ENCODE measurements around the gene VAX1. TPM values are rescaled to one million over a fixed set of nuclear protein-coding genes. Genes with fewer than 3 reads are reported as not detected.
A peak's percentile ranks its signal among the peaks of the same experiment; 100 is the strongest.

Gene VAX1
- total RNA-seq, 1 experiment from 2014 or later: not detected

DNA sequence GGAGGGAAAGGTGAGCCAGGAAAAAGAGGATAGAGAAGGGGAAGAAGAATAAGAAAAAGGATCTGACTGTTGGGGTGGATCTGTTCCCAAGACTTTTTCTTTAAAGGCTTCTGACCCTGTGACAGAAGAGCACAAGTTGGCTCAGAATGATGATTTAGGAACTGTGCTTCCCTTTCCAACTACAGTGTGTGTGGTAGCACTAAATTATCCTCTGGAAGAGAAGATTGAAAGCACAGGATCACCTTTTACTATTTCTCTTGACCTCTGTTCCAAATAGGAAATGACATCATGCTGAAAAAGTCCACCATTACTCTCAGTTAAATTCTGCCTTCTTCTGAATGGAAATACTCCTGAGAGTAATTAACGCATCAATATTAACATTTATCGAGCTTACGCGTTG is 47.2 kb downstream of the VAX1 start (continued):
- no peak for TF ChIP-seq REST (IDR thresholded peaks at IDR 0.05; ENCODE audit: low read depth)
- no peak for TF ChIP-seq CTCF (IDR thresholded peaks at IDR 0.05 in 2 of 3, conservative IDR thresholded peaks at IDR 0.05 in 1 of 3; ENCODE audit: borderline replicate concordance in 1 of 3, insufficient read depth in 1 of 3, low read depth in 2 of 3, low read length in 2 of 3)
- no peak for TF ChIP-seq ZNF274 (IDR thresholded peaks at IDR 0.05; ENCODE audit: low read depth, low read length)
- TF ChIP-seq ZFX (IDR thresholded peaks at IDR 0.05): no peak

DNA sequence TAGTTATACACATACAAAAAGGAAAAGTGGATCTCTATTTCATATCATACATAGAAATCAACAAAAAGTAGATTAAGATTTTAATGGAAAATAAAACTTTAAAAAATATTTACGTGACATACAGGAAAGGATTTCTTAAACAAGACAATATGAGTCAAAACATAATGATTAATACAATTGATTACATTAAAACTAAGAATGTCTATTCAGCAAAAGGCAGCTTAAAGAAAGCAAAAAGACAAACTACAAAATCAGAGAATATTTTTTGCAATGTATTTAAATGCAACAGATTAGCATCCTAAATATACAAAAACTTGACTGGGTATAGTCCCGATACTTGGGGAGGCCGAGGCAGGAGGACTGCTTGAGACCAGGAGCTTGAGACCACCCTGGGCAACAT is 50.5 kb downstream of the VAX1 start:
- Histone ChIP-seq H3K4me1 (ENCODE audit: control insufficient read depth in 1 of 2, insufficient read depth in 2 of 2, low read length in 2 of 2) (peaks cover 3 to 13% of the 10 kb centered on the region in 2 experiments; a peak in 2 of 4 replicates), H3K9me3 (ENCODE audit: control insufficient read depth in 1 of 2, insufficient read depth in 1 of 2, low read depth in 1 of 2, low read length in 2 of 2) (no peaks in the 10 kb centered on the region), H3K27ac (ENCODE audit: low read depth, low read length) (no peak overlapping the region), H3K4me2 (ENCODE audit: low read length) (no peak overlapping the region), H3K27me3 (ENCODE audit: insufficient read depth, low read length) (no peaks in the 10 kb centered on the region), H3K9me2 (ENCODE audit: insufficient read depth) (no peaks in the 10 kb centered on the region), H3K79me2 (ENCODE audit: insufficient read depth, low read length) (no peaks in the 10 kb centered on the region), H4K20me1 (ENCODE audit: insufficient read depth) (no peaks in the 10 kb centered on the region), H3K36me3 (ENCODE audit: control insufficient read depth in 1 of 2, insufficient read depth in 2 of 2, low read length in 2 of 2) (no peaks in the 10 kb centered on the region), H3K4me3 (replicated peaks in 1 of 2; ENCODE audit: low read depth in 1 of 2, low read length in 2 of 2) (no peak overlapping the region), H3K9ac (ENCODE audit: low read length) (no peak overlapping the region), H2AFZ (ENCODE audit: low read depth, low read length, poor library complexity, severe bottlenecking) (peak overlapping the region; percentile 28)
- intact Hi-C loops (cut with micrococcal nuclease): no loop called here
- ATAC-seq (no peak), DNase-seq (ENCODE audit: low read depth, low spot score) (no peak)
- RAD21 ChIA-PET (ENCODE audit: low non-redundant PET in 1 of 2, low total read pairs in 2 of 2, uncharacterized antibody in 2 of 2, unreplicated experiment in 2 of 2): no interaction called here
- CTCF ChIA-PET: no interaction called here
- BruUV-seq (replicated peaks): no TSS peak
- POLR2A ChIA-PET: no interaction called here
- TF ChIP-seq YY1 (IDR thresholded peaks at IDR 0.05; ENCODE audit: extremely low read depth, insufficient replicate concordance, low read depth, low read length) (no peak), REST (IDR thresholded peaks at IDR 0.05; ENCODE audit: low read depth) (no peak), ZFX (IDR thresholded peaks at IDR 0.05) (no peak), CTCF (IDR thresholded peaks at IDR 0.05 in 2 of 3, conservative IDR thresholded peaks at IDR 0.05 in 1 of 3; ENCODE audit: borderline replicate concordance in 1 of 3, insufficient read depth in 1 of 3, low read depth in 2 of 3, low read length in 2 of 3) (no peak), TCF7L2 (IDR thresholded peaks at IDR 0.05; ENCODE audit: borderline replicate concordance, extremely low read depth, insufficient read depth, insufficient read length) (no peak), ELF1 (IDR thresholded peaks at IDR 0.05; ENCODE audit: borderline replicate concordance, low read depth) (no peak), POLR2AphosphoS5 (IDR thresholded peaks at IDR 0.05; ENCODE audit: low read depth, low read length) (no peak), ZNF274 (IDR thresholded peaks at IDR 0.05; ENCODE audit: low read depth, low read length) (no peak), SRF (IDR thresholded peaks at IDR 0.05; ENCODE audit: low read depth) (no peak), EZH2 (IDR thresholded peaks at IDR 0.05) (no peak), EZH2phosphoT487 (IDR thresholded peaks at IDR 0.05; ENCODE audit: borderline replicate concordance) (no peak)

All from HCT116 (cell line).